Smooth muscle cell (in vitro differentiated cells): ENCODE results near the gene ASTL. TPM values are rescaled to one million over a fixed set of nuclear protein-coding genes. Genes with fewer than 3 reads are reported as not detected.

Source experiments
- DNase-seq: peaks from one replicate; lab custom pipeline; 2025; ENCODE audit not compliant: unreplicated experiment; lab: John Stamatoyannopoulos, UW
- H2AFZ ChIP-seq: fragments of 200-600 bp; sonication (generic); 2 replicates; pipeline ENCODE4 v1.6.0; 2016; ENCODE audit warnings: antibody characterized with exemption, low read depth, mild to moderate bottlenecking
- H3F3A ChIP-seq: fragments of 200-600 bp; sonication (generic); 2 replicates; pipeline ENCODE4 v1.6.0; 2017; ENCODE audit warnings: antibody characterized with exemption, low read depth
- H3K27ac ChIP-seq: fragments of 200-600 bp; sonication (generic); 2 replicates; pipeline ENCODE4 v1.5.1; 2016; ENCODE audit warnings: low read depth, mild to moderate bottlenecking
- H3K27me3 ChIP-seq: fragments of 200-600 bp; sonication (generic); 2 replicates; pipeline ENCODE4 v1.6.1; 2016; ENCODE audit warnings: low read depth, mild to moderate bottlenecking
- H3K36me3 ChIP-seq: fragments of 200-600 bp; sonication (generic); 2 replicates; pipeline ENCODE4 v1.5.1; 2016; ENCODE audit warnings: low read depth
- H3K4me1 ChIP-seq: fragments of 200-600 bp; sonication (generic); 2 replicates; pipeline ENCODE4 v1.5.1; 2016; ENCODE audit warnings: low read depth
- H3K4me2 ChIP-seq: fragments of 200-600 bp; sonication (generic); 2 replicates; pipeline ENCODE4 v1.6.0; 2016; ENCODE audit warnings: mild to moderate bottlenecking
- H3K4me3 ChIP-seq: fragments of 200-600 bp; sonication (generic); 2 replicates; pipeline ENCODE4 v1.5.1; 2016; ENCODE audit warnings: mild to moderate bottlenecking
- H3K79me2 ChIP-seq: fragments of 200-600 bp; sonication (generic); 2 replicates; pipeline ENCODE4 v1.6.0; 2016; ENCODE audit warnings: low read depth, mild to moderate bottlenecking
- H3K9ac ChIP-seq: fragments of 200-600 bp; sonication (generic); 2 replicates; pipeline ENCODE4 v1.6.0; 2016; ENCODE audit warnings: low read depth
- H3K9me3 ChIP-seq: fragments of 200-600 bp; sonication (generic); replicated peaks from 2 replicates; pipeline ENCODE4 v1.5.1; 2016; ENCODE audit warnings: low read depth
- H4K20me1 ChIP-seq: fragments of 200-600 bp; sonication (generic); 2 replicates; pipeline ENCODE4 v1.6.0; 2016; ENCODE audit warnings: low read depth
- WGBS: methylation state at CpG from one replicate; pipeline ENCODE4 v1.1.7; 2016; ENCODE audit warnings: low lambda C conversion rate; 5-methylcytosine and 5-hydroxymethylcytosine counted together
- polyA plus RNA-seq: library from polyadenylated mRNA; unstranded; fragments of >200 nt; fragmentation: Nextera tagmentation; extraction: Ambion mirVana; gene quantifications from 2 replicates; pipeline ENCODE4 v1.2.1, GENCODE V29; 2016
- total RNA-seq: library from RNA; depleted of rRNA; stranded (reverse); fragments of >200 nt; gene quantifications from 2 replicates; pipeline ENCODE4 v1.2.3, GENCODE V29; 2014
- TF ChIP-seq, protein P1 (sequence below): fragments of 200-600 bp; sonication (generic); IDR thresholded peaks from 2 replicates; pipeline ENCODE4 v1.5.1; 2017; ENCODE audit warnings: borderline replicate concordance, mild to moderate bottlenecking, antibody characterized with exemption; ENCODE audit not compliant: insufficient read depth, poor library complexity, severe bottlenecking

ASTL gene
- total and polyA plus RNA-seq, 2 experiments from 2014 or later, result 0.40 TPM; not detected in 1

DNA sequence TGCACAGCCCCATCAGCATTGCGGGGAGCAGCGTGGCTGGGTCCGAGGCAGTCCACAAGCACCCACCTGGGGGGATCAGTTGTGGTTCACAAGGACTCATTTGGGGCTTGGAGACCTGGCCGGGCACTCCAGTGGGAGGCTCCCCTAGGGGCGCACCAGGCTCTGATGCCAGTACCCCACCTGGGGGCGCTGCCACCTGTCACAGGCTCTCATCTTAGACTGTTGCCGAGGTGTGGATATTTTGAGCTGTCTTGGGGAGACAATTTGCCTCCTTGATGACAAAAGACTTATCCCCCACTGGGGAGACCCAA, 25.0 kb downstream of the ASTL start:
- TF ChIP-seq, protein P1, sequence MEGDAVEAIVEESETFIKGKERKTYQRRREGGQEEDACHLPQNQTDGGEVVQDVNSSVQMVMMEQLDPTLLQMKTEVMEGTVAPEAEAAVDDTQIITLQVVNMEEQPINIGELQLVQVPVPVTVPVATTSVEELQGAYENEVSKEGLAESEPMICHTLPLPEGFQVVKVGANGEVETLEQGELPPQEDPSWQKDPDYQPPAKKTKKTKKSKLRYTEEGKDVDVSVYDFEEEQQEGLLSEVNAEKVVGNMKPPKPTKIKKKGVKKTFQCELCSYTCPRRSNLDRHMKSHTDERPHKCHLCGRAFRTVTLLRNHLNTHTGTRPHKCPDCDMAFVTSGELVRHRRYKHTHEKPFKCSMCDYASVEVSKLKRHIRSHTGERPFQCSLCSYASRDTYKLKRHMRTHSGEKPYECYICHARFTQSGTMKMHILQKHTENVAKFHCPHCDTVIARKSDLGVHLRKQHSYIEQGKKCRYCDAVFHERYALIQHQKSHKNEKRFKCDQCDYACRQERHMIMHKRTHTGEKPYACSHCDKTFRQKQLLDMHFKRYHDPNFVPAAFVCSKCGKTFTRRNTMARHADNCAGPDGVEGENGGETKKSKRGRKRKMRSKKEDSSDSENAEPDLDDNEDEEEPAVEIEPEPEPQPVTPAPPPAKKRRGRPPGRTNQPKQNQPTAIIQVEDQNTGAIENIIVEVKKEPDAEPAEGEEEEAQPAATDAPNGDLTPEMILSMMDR, result no peak
- Histone ChIP-seq H3K27ac (no peak overlapping the region), H3K27me3 (peaks cover 47% of the 10 kb centered on the region), H3F3A (no peaks in the 10 kb centered on the region), H4K20me1 (no peaks in the 10 kb centered on the region), H3K36me3 (no peaks in the 10 kb centered on the region), H2AFZ (no peak overlapping the region), H3K9ac (no peak overlapping the region), H3K4me2 (no peak overlapping the region), H3K4me3 (no peak overlapping the region), H3K9me3 (no peaks in the 10 kb centered on the region), H3K79me2 (no peaks in the 10 kb centered on the region), H3K4me1 (peaks cover 16% of the 10 kb centered on the region)
- no peak for DNase-seq
- WGBS, result 81% methylated on average over 7 of the region's 7 CpGs

DNA sequence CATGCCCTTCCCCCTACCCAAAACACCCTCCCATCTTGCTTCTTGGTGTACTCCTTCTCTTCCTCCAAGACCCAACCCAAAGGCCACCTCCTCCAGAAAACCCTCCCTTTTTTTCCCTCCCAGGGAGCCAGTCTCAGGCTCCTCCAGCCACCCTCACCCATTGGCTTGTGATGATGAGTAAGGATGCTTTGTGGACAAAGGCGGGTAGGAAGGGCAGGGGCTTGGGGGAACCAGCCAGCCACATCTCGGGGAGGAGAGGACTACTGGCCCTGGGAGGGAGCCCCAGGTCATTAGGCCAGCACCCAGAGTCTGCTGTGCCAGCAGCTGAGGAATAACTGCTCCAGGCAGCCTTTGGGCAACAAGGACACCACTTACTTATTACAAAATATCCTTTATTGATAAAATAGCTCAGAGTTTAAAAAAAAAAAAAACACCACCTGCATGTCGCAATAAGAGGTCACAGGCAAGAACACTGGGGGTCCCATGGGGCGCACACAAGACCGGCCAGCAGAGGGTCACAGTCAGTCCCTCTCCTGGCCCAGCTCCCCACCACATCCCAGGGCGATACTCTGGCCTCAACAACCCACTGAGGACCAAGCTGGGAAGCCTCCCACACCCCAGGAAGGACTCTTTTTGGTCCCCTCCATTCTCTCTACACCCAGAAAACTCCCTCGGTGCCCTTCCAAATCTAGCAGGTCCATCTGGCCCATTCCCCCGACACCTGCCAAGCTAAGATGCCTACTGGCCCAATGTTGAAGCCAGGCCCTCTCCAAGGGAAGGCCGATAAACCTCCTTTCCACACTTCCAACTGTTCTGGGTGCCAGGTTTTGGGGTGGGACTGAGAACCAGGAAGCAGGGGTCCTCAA, 25.6 kb downstream of the ASTL start:
- Histone ChIP-seq H3K4me2 (no peak overlapping the region), H3K4me3 (no peak overlapping the region), H3K36me3 (no peaks in the 10 kb centered on the region), H4K20me1 (no peaks in the 10 kb centered on the region), H3F3A (no peaks in the 10 kb centered on the region), H2AFZ (no peak overlapping the region), H3K9me3 (no peaks in the 10 kb centered on the region), H3K27ac (no peak overlapping the region), H3K27me3 (peaks cover 41% of the 10 kb centered on the region), H3K4me1 (peaks cover 21% of the 10 kb centered on the region), H3K9ac (no peak overlapping the region), H3K79me2 (no peaks in the 10 kb centered on the region)
- whole genome bisulfite sequencing, result 92% methylated on average over 9 of the region's 9 CpGs
- no peak for DNase-seq
- TF ChIP-seq, protein P1, result no peak

DNA sequence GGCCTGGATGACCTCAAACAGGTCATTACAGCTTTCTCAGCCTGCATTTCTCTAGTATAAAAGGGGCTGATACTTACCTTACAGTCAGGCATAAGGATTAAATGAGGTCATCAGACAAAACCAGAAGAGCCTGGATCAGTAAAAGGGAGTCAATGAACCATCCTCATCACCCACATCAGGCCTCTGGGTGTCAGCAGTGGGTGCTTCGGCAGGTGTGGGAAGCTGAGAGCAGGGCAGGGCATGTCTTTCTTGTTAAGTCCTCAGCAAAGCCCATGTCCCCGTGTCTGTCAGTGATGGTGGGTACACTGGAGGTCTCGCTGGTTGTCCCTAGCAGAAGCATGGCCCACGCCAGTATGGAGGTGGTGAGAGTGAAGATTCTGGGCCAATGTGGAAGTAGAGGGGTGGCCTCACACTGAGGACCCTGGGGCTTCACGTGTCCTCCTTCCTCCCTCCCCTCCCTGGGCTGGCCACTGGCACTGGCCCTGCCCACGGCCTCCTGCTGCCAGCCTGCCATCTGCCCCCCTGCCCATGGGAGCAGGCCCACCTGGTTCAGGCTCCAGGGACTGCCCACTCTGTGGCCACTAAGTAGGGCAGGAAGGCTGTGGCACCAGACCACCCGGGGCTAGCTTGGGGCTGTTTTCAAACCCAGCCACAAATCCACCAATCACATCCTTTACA, 26.3 kb downstream of the ASTL start:
- Histone ChIP-seq H3K79me2 (no peaks in the 10 kb centered on the region), H3K4me2 (no peak overlapping the region), H3K36me3 (no peaks in the 10 kb centered on the region), H4K20me1 (no peaks in the 10 kb centered on the region), H3K9ac (no peak overlapping the region), H2AFZ (no peak overlapping the region), H3K9me3 (no peaks in the 10 kb centered on the region), H3K27me3 (peaks cover 34% of the 10 kb centered on the region), H3K4me1 (peaks cover 18% of the 10 kb centered on the region), H3K27ac (no peak overlapping the region), H3F3A (no peaks in the 10 kb centered on the region), H3K4me3 (no peak overlapping the region)
- TF ChIP-seq, protein P1, result no peak
- DNase-seq, result no peak
- WGBS, result 84% methylated on average over 6 of the region's 7 CpGs
